SHP77 (cell line): ENCODE results near the gene NTNG1.
"Not testable (repeated sequence)": the region's sequence is repeated elsewhere in the genome, so short reads cannot be mapped to it uniquely, and the experiment has no call there.

ENCODE experiments used
- DNase-seq, 2 experiments: peaks; one replicate each; lab custom pipeline; 2025; lab: John Stamatoyannopoulos, UW

NTNG1 gene

GRCh38 chr1:107198561-107198960, 57.7 kb downstream of the NTNG1 start:
- DNase-seq, result no peak

DNA sequence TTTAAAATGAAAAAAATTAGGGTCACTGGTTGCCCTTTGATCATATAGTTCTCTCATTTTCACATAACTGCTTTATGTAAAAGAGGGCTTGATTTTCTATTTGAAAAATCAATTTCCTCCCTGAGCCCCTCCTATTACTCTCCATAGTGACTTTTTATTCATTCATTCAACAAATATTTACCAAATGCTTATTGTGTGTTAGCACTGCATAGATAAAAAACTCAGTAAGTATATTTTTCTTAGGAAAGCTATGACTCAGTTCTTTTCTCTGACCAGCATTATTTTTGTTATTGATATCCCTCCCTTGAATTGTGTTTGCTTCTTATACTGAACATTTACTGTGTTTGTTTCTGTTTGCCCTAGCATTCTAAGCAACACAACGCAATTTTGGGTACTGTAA, 59.8 kb downstream of the NTNG1 start:
- no peak for DNase-seq

DNA sequence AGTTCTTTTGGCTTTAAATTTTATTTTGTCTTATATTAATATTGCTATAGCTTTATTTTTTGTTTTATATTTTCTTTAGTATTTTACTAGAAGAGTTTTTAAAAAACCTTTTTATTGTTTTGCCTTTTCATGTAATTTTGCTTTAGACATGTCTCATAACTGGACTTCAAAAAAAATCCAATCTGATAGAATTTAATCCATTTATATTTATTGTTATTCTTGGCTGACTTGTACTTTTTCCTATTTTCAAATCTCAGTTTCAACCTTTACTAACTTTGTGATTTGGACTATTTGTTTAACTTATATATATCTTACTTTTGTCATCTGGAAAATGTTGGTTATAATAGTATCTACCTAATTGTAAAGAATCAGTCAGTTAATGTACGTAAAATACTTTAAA, 61.2 kb downstream of the NTNG1 start:
- no peak for DNase-seq

DNA sequence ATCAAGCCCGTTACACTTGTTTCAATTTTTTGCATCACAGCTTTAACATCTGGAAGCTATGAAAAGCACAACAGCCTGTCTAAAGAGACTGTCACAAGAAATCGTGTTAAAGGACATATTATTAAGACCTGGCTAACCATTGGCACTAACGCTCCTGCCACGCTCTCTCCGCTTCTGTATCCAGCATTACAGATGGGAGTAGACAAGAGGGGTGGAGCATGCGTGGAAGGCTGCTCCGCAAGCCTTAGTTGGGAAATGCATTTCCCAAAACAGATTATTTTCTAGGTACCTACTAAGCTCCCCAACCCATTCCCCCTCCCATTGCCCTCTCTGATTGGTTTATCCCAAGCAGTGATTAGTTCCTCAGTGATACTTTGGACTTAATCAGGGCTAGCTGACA, 72.4 kb downstream of the NTNG1 start:
- no peak for DNase-seq

DNA sequence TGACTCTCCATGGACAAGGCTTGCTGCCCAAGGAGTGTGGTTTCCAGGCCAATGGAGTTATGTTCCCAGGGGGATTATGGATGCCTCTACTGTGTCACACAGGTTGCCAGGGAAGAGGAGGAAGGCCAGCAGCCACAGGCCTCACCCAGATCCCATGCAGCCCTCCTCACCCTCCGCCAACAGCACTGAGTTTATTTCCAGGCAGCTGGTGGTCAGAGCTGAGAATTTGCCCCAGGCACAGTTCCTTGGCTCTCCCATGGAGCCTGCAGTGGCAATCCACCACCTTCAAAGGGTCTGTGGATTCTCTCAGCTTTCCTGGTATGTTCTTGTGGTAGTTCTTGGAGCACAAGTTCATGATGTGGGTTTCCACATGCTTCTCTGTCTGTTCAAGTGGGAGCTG, 79.2 kb downstream of the NTNG1 start:
- DNase-seq, result no peak

DNA sequence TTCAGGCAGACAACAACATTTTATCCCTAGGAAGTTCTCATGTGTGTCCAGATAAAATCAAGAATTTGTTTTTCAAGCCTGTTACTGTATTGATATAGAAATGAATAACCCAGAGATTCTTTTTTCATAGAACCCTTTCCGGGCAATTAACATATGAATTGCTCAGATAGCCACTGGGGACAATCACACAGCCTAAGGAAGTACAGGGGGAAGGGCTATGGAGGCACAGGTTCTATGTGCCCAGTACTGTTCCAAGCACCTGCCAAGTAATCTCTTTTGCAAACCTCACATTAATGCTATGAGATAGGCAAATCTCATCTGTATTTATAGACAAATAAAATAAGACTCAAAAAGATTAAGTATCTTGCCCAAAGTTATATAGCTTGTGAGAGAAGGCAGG, 84.9 kb downstream of the NTNG1 start:
- DNase-seq, result no peak

DNA sequence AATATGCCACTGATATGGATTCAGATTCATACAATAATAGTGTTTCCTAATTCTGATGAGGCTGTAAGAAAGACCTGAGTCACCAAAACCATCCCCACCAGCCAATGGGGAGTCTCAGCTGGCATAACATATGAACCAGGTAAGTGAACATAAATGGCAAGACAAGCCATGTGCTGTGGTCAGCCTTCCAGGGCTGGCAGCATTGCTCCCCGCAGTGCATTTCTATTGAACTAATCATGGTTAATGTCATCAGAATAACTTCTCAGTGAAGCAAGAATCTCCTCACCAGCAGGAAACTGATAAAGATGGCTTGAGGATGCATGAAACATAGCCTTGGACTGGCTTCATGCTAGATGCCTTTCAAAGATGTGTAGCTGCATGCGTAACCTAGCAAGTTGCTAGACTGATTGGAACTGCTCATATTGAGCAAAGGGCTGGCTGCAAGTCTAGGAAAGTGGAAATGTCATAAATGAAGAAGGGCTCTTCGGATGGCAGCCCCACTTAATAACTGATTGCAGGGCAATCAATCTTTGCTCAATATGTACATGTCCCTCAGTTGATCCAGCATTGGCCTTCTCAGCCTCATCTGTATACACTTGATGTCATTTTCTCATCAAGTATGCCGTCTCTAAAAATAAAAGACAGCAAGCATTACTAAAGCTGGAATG, 88.0 kb downstream of the NTNG1 start:
- DNase-seq, result no peak

GRCh38 chr1:107229711-107230110, 88.9 kb downstream of the NTNG1 start:
- DNase-seq, result no peak

- DNase-seq, result no peak
Measured at GRCh38 chr1:107230121-107230520, 89.3 kb downstream of the NTNG1 start.

- no peak for DNase-seq
Measured at GRCh38 chr1:107231291-107231690, 90.5 kb downstream of the NTNG1 start.

DNA sequence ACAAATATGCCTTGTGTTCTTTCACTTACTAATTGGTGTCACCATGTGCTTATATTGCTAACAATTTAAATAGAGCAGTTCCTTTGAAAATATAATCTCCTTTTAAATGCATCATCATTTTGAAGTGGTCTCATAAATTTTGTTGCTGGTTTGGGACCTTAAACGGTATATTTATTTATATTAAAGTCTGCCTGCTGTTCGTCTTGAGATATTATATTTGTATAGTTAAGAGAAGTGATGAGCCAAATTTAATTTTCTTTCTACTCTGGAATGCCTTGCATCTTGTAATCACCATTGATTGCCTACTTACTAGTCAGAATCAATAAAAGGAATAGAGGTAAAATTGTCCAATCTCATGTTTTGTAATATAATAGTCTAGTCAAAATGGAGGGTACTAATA, 91.6 kb downstream of the NTNG1 start:
- DNase-seq, result no peak

- DNase-seq, result not testable (repeated sequence)
Measured at GRCh38 chr1:107236760-107237159, 95.9 kb downstream of the NTNG1 start.

- DNase-seq, result no peak
Measured at GRCh38 chr1:107243461-107243860, 102.6 kb downstream of the NTNG1 start.

GRCh38 chr1:107244709-107245500, 104.1 kb downstream of the NTNG1 start:
- no peak for DNase-seq

DNA sequence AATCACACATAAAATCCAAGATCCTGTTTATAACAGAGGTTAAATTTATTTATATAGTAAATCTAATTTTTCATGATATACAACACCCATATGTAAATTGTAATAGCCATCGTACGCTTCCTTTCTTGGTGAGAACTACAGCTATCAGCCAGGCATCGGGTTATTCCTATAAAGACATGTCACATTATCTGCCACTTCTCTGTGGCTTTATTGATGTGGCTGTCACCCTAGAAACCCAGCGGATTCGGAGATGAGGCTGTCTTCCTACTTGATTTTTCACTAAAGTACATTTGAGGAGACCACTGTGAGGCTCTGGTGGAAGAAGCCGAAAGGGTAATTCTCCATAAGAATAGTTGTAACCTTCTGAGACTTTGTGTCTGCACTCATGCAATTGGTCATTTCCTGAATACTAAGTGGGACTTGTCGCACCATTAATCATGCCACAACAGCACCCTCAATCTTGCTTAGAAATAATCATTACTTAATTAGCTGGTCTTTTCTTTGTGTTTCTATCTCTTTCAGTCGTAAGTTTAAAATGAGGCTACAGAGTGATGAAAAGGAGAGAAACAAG, 106.0 kb downstream of the NTNG1 start:
- DNase-seq, result no peak

GRCh38 chr1:107247679-107248078, 106.8 kb downstream of the NTNG1 start:
- DNase-seq, result no peak

- peak; percentile 80 to 81 for DNase-seq
Measured at GRCh38 chr1:107250169-107250568, 109.3 kb downstream of the NTNG1 start.

DNA sequence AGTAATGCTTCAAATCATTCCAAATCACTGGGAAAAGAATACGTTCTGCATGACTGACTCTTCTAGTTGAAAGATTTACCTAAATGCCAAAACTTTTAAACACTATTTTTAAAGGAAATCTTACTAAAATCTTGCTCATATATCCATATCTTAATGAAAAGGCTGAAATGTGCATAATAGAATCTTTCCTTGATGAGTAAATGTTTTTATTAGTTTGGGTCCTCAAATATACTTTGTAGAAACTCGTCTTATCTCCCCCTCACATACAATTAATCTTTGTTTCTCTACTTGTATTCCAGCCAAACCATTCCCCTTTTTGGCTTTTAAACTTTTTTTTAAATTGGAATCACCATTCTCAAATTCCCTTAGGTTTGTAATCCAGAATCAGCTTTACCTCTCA, 110.2 kb downstream of the NTNG1 start:
- no peak for DNase-seq

- DNase-seq, result no peak
Measured at GRCh38 chr1:107251839-107252238, 111.0 kb downstream of the NTNG1 start.

DNA sequence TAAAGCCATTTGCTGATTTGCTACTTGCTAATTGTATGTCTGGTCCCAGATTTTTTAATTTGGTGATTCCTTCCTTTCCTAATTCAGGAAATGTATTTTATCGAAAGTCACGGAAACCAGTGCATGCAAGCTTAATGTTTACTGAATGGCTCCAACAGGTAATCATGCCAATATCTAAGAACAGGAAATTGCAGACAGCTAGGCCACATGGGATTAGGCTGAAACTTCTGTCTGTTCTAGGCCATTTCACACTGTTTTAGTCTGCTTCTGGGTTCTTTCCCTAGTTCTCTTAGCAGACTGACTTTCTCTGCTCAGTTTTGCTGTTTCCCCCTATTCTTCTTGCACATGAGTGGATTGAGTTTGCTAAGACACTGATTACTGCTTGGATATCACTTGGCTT, 111.4 kb downstream of the NTNG1 start:
- no peak for DNase-seq

- DNase-seq, result no peak
Measured at GRCh38 chr1:107254306-107254705, 113.5 kb downstream of the NTNG1 start.

DNA sequence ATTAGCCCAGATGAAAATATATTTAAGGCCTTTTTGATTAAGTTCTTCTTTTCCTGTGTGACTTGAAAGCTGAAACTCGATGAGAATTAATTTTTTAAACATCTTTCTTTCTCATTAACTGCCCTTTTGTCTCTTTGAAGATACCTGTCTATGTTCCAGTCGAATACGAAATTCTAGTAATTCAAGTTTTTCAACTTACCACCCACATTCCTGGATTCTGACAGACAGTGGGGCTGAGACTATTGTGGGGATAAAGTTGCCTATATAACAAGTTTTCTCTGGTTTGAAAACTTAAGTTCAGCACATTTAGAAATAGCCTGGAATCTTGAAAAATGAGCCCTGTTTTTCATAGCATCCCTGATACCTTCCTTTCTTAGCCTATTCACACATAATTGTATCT, 114.6 kb downstream of the NTNG1 start:
- no peak for DNase-seq
